Spleen (tissue), 11 donors: ENCODE results near the gene TTC28. TPM values are rescaled to one million over a fixed set of nuclear protein-coding genes. Genes with fewer than 3 reads are reported as not detected.

Experiments
- DNase-seq: peaks from one replicate; pipeline ENCODE4 v3.0.0-alpha.2; 2020
- H3K27ac ChIP-seq, 8 donors: fragments of 200-600 bp; sonication (generic) in 7 of 8; 1 replicate in 4 of 8; 2 replicates in 4 of 8; pipeline versions ENCODE4 v1.5.0 to v1.8.0; 2016 to 2021; ENCODE audit warnings: inconsistent platforms in 4 of 8, mild to moderate bottlenecking in 4 of 8, moderate library complexity in 1 of 8
- H3K27me3 ChIP-seq, 7 donors: fragments of 200-600 bp; sonication (generic) in 6 of 7; replicated peaks in 1 of 7; 1 replicate in 4 of 7; 2 replicates in 3 of 7; pipeline versions ENCODE4 v1.5.0 to v1.8.0; 2016 to 2021; ENCODE audit warnings: inconsistent platforms in 3 of 7, mild to moderate bottlenecking in 1 of 7
- H3K36me3 ChIP-seq, 6 donors: fragments of 200-600 bp; sonication (generic) in 5 of 6; 1 replicate in 4 of 6; 2 replicates in 2 of 6; pipeline versions ENCODE4 v1.5.0 to v1.8.0; 2016 to 2021; ENCODE audit warnings: inconsistent platforms in 2 of 6
- H3K4me1 ChIP-seq, 6 donors: fragments of 200-600 bp; sonication (generic) in 5 of 6; 1 replicate in 3 of 6; 2 replicates in 3 of 6; pipeline versions ENCODE4 v1.5.0 to v1.8.0; 2016 to 2021; ENCODE audit warnings: inconsistent platforms in 3 of 6
- H3K4me3 ChIP-seq, 8 donors: fragments of 200-600 bp; sonication (generic) in 7 of 8; 1 replicate in 4 of 8; 2 replicates in 4 of 8; pipeline versions ENCODE4 v1.5.0 to v1.8.0; 2016 to 2021; ENCODE audit warnings: inconsistent platforms in 4 of 8, mild to moderate bottlenecking in 4 of 8, moderate library complexity in 2 of 8
- H3K9me3 ChIP-seq, 8 donors: fragments of 200-600 bp; sonication (generic) in 7 of 8; 1 replicate in 4 of 8; 2 replicates in 4 of 8; pipeline versions ENCODE4 v1.5.0 to v1.8.0; 2016 to 2021; ENCODE audit warnings: inconsistent platforms in 4 of 8
- CTCF ChIP-seq, 11 experiments: fragments of 200-600 bp in 7 of 11; fragments of 450-650 bp in 4 of 11; sonication (generic) in 4 of 11; IDR thresholded peaks in 8 of 11; conservative IDR thresholded peaks in 3 of 11; 1 replicate in 7 of 11; 2 replicates in 4 of 11; pipeline versions ENCODE4 v1.4.0 to v1.8.0; 2016 to 2021; ENCODE audit warnings: antibody characterized with exemption in 11 of 11, inconsistent platforms in 4 of 11, mild to moderate bottlenecking in 1 of 11
- POLR2A ChIP-seq, 3 donors: fragments of 450-650 bp; IDR thresholded peaks; one replicate each; pipeline ENCODE4 v1.5.1; 2017; ENCODE audit warnings: antibody characterized with exemption in 3 of 3, mild to moderate bottlenecking in 1 of 3
- POLR2AphosphoS5 ChIP-seq, 3 donors: sonication (generic); formaldehyde crosslinking; IDR thresholded peaks; one replicate each; pipeline ENCODE4 v1.5.1; 2017; ENCODE audit warnings: antibody characterized with exemption in 3 of 3
- WGBS, 5 donors: extraction: QIAGEN DNeasy Blood & Tissue Kit in 3 of 5; methylation state at CpG; one replicate each; pipeline versions ENCODE4 v1.1.5 to v1.1.7; 2013 to 2018; 5-methylcytosine and 5-hydroxymethylcytosine counted together
- intact Hi-C: fragments of 100-400 bp; cut with DNase I; formaldehyde crosslinking; loops from one replicate; pipeline ENCODE4 v1.15.0; 2023; ENCODE audit warnings: low total_unique reads
- polyA plus RNA-seq, 3 donors: library from polyadenylated mRNA; stranded (reverse); fragments of 200-250 nt; gene quantifications; one replicate each; pipeline ENCODE4 v1.2.1, GENCODE V29; 2013
- total RNA-seq, 7 donors: library from RNA; depleted of rRNA in 3 of 7; stranded (reverse); fragments of >200 nt in 3 of 7; fragmentation: NEBNext Ultra II Directional in 4 of 7; extraction: Animal tissue kit (Norgen Biotek cat#: 25700) in 4 of 7; gene quantifications; one replicate each; pipeline versions ENCODE4 v1.1.0 to v1.2.1, GENCODE V29; 2016 to 2021
- donor health status: healthy with polysubstance abuse.
- donor health status: DM: no; HTN: no; CAD: no; lungs with moderate emphysema.
- donor health status: DM: no; HTN: no; CAD: no.
- donor health status: Bipolar disorder and iron deficiency.
- donor health status: healthy.
- donor health status: DM: no; HTN: no; CAD: no.
- donor health status: DM: yes; HTN: yes; CAD: no.

TTC28 gene
- total and polyA plus RNA-seq, 10 donors = 0.62 to 69.0 (median 33.5) TPM

DNA sequence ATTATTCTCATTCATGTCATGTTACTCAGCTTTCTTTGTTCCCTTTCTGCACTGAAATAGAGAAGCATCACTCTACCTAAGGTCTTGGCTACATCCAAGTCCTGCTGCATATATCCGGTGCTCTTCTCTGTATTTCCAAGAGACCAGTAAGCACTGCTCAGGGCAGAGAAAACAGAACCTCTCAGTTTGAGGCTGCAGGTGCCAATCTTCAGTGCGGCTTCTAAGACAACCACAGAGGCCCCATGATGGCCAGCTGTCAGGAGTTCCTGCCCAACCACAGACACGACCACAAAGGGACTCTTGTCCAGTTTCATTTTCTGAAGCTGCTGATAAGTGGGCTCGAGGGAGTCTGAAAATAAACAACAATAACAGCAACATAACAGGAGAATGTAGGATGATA, 382.1 kb downstream of the TTC28 start:
- no peak for DNase-seq
- Histone ChIP-seq H3K4me1 (peaks cover 0 to 22% (median 3%) of the 10 kb centered on the region in 6 donors), H3K36me3 (no peaks in the 10 kb centered on the region), H3K27me3 (no peaks in the 10 kb centered on the region), H3K27ac (no peak overlapping the region), H3K9me3 (no peaks in the 10 kb centered on the region), H3K4me3 (no peak overlapping the region)
- intact Hi-C loops = no loop called here
- TF ChIP-seq CTCF (IDR thresholded peaks at IDR 0.05 in 8 of 11, conservative IDR thresholded peaks at IDR 0.05 in 3 of 11) (no peak), POLR2AphosphoS5 (IDR thresholded peaks at IDR 0.05) (no peak), POLR2A (IDR thresholded peaks at IDR 0.05) (no peak)
- 17 to 45% (median 24%) methylated on average over 4 of the region's 4 CpGs for WGBS, 5 donors

GRCh38 chr22:28296452-28296851, 383.2 kb downstream of the TTC28 start:
- Histone ChIP-seq H3K4me3 (no peak overlapping the region), H3K27ac (no peak overlapping the region), H3K9me3 (no peaks in the 10 kb centered on the region), H3K27me3 (no peaks in the 10 kb centered on the region), H3K36me3 (no peaks in the 10 kb centered on the region), H3K4me1 (peaks cover 0 to 22% (median 3%) of the 10 kb centered on the region in 6 donors)
- TF ChIP-seq CTCF (IDR thresholded peaks at IDR 0.05 in 8 of 11, conservative IDR thresholded peaks at IDR 0.05 in 3 of 11) (no peak), POLR2AphosphoS5 (IDR thresholded peaks at IDR 0.05) (no peak), POLR2A (IDR thresholded peaks at IDR 0.05) (no peak)
- DNase-seq = no peak
- intact Hi-C loops = no loop called here

- H3K27ac ChIP-seq = no peak overlapping the region
- H3K4me3 ChIP-seq = no peak overlapping the region
- no peaks in the 10 kb centered on the region for H3K27me3 ChIP-seq
- H3K4me1 ChIP-seq = peaks cover 0 to 5% (median 0%) of the 10 kb centered on the region in 6 donors
- intact Hi-C loops = no loop called here
- no peak for TF ChIP-seq CTCF (IDR thresholded peaks at IDR 0.05 in 8 of 11, conservative IDR thresholded peaks at IDR 0.05 in 3 of 11)
- TF ChIP-seq POLR2A (IDR thresholded peaks at IDR 0.05) = no peak
- TF ChIP-seq POLR2AphosphoS5 (IDR thresholded peaks at IDR 0.05) = no peak
- H3K9me3 ChIP-seq = no peaks in the 10 kb centered on the region
- WGBS, 5 donors = 69 to 84% (median 78%) methylated on average over 2 of the region's 2 CpGs
- no peak for DNase-seq
- H3K36me3 ChIP-seq = no peaks in the 10 kb centered on the region
These were observed 396.5 kb downstream of the TTC28 start for GRCh38 chr22:28283068-28283654.

DNA sequence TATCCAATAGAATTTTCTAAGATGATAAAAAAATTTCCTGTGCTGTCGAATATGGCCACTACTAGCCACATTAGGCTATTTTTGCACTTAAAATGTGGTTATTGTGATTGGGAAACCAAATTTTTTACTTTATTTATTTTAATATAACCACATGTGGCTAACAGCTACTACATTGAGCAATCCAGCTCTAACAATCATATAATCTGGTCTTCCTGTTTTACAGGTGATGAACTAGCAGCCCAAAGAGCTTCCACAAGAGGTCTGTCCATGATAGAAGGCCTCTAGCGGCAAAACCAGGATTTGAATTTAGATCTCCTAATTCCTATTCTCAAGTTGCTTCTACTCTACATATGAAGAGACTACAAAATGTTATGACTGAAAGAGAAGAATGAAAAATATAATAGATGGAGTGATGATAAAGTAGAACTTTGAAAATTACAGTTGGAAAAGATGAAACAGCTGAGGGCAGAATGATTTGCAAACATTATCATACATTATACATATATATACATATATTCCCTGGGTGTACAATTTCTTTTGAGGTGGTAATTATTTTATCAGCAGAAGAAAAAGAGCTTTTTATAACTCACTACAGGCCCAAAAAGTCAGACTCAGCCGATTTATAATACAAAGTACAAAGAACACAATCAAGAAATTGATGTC, 397.1 kb downstream of the TTC28 start:
- WGBS, 5 donors = 47 to 75% (median 63%) methylated on average over 3 of the region's 3 CpGs
- DNase-seq = no peak
- Histone ChIP-seq H3K4me1 (peaks cover 0 to 5% (median 0%) of the 10 kb centered on the region in 6 donors), H3K4me3 (no peak overlapping the region), H3K9me3 (no peaks in the 10 kb centered on the region), H3K27ac (no peak overlapping the region), H3K36me3 (no peaks in the 10 kb centered on the region), H3K27me3 (no peaks in the 10 kb centered on the region)
- intact Hi-C loops = no loop called here
- TF ChIP-seq POLR2A (IDR thresholded peaks at IDR 0.05) (no peak), POLR2AphosphoS5 (IDR thresholded peaks at IDR 0.05) (no peak), CTCF (IDR thresholded peaks at IDR 0.05 in 8 of 11, conservative IDR thresholded peaks at IDR 0.05 in 3 of 11) (no peak)
